NCI-H2029 (cell line): Measurements from ENCODE around the gene PLXNA4.

ENCODE experiments used
- DNase-seq: peaks from one replicate; lab custom pipeline; 2025; lab: John Stamatoyannopoulos, UW

The PLXNA4 gene

DNA sequence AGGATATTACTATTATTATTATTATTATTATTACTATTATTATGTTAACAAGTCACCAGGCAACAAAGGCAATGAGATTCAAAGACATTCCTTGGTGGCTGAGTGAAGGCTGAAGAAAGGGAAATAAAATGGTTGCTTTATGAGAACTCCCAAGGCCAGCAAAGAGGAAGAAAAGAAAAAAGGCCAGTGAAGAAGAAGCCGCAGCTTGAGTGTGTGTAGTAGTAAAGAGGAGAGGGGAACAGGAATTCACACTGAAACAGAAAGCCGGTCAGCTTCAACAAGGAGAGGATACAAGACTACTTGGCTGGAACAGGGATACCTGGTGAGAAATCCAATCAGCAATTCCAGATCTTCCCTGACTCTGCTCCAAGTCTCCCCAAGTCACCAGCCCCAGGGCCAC, 42.4 kb downstream of the PLXNA4 start:
- DNase-seq: no peak

DNA sequence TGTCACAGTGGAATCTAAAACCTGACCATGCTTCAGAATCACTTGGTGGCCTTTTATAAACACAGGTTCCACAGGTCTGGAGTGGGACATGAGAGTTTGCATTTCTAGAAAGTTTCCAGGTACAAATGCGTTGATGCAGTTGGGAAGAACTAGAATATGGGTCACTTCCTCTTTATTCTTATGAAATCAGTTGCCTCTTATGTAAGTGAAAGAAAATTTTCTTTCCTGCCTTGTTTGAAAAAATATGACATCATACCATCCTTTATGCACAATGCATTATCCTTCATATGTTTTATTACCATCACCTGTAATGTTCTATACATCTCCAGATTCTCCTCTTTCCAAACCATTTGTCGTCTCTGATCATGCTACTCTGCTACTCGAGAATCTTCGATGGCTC, 44.0 kb downstream of the PLXNA4 start:
- no peak for DNase-seq

DNA sequence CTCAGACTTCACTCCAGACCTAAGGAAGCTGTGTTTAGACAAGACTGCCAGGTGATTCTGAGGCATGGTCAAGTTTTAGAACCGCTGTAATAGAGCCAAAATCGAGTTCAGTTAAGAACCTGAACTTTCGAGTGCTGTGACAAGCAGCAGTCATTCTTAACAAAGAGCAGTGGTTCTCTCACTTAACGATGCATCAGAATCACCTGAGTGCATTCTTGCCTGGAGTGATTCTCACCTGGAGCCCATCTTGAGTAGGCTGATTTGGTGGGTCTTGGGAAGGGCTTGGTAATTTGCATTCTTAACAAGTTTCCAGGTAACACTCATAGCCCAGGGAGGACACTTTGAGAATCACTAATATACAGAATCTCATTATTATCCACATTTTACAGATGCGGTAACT, 44.7 kb downstream of the PLXNA4 start:
- DNase-seq: no peak

- DNase-seq: no peak
Measured at GRCh38 chr7:132528695-132529094, 47.6 kb downstream of the PLXNA4 start.

DNA sequence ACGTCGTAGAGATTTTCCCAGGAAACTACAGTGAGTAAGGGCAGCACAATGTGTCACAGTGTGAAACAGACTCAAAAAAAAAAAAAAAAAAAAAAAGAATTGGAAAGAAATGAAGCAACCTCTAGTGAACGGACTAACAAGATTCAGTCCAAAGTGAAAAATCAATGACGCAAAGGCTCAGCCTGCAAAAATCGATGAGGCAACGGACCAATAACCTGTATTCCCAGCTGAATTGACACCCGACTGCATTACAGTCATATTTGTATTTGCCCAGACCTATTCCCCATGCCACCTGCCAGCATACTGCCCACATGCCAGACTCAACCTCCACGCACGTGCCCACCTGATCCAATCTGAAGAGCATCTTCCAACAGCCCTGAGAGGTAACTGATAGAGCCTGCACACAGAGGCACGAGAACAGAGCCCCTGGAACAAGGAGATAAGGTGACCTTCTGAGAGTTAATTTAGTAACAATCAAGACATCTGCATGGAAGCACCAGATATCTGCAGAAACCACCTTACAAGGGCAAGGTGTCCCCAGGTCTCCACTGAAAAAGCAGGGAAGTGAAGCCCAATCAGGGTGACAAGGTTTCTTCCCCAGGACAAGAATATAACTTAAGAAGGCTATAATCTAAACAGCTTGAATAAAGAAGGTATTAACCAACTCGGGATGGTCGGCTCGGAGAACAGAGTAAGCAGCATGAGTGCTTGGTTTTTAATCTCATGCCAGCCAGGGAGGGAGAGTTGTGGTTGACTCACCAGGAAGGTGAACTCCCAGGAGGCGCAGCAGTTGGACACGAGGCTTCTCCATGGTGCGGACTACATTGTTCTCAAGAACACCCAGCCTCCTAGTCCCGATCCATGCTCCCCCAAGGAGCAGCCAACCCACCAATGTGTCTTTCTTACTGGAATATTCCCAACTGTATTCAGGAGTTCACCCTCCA, 48.5 kb downstream of the PLXNA4 start:
- DNase-seq: no peak

DNA sequence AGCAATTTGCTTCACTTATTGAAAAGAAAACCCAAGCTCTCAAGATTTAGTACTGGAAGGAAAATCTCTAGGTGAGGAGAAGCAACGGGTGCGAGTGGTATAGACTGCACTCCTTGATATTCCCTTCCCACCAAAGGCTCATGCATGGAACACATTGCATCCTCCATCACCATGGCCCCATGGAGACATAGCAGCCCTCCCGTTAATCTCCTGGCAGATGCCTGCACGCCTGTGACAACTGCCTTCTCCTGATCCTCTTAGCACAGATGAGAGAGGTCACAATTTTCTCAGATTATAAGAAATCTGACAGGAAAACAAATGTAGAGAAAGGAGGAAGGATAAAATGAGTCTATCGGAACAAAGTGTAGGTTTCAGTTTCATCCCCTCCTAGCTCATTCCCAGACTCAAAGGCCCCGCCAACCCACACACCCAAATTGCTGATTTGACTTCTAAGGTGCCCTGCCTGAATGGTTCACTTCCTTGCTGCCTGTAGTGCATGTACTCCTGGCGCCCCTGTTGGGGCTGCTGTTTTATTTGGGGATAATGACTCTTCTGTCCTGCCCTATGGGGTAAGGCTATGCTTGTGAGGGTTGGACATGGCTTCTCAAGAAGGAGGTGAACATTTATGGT, 50.0 kb downstream of the PLXNA4 start:
- DNase-seq: no peak

DNA sequence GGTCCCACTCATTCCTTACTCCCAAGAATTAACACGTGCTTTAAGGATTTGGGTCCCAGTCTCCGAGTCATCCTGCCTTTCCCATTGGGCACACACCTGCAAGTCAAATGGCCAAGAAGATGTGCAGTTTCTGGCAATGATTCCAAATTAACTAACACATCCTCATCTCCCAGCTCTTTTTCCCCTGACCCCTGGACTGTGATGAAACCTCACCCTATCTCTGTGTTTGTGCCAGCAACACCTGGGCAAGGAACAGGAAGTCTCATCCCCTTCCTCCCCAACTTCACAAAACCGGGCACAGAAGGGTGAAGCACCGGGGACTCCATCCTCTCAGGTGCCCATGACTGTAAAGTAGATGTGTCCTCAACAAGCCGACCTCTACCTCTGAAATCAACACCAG, 54.8 kb downstream of the PLXNA4 start:
- no peak for DNase-seq

DNA sequence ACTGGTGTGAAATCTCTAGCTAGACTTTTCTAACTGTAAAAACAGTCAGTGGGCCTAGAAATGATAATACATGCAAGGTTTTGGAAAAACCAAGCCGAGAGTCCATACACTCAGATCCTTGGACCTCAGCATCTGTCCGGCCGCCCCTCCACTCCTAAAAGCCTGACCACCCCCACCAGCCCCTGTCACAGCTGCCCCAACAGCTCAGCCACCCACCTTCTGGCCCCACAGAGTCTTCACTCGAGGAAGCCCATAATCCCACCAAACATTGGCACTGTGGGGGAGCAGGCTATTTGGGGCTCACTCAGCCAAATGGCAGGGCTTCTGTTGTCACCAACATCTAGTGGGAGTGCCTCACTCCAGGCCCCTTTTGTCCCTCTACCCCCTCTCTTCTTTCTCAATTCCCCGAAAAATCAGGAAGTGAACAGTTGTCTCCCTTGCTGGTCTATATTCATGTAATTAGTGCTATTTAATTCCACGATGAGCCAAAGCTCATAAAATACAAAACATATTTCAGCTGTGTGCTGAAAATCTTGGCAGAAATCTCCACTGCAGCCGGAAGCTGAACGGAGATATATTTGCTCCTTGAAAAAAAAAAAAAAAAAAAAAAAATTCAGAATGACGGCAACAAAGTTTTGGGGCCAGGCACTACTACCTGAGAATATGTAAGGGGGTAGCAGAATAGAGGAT, 55.5 kb downstream of the PLXNA4 start:
- no peak for DNase-seq

- no peak for DNase-seq
Measured at GRCh38 chr7:132519936-132520335, 56.3 kb downstream of the PLXNA4 start.

DNA sequence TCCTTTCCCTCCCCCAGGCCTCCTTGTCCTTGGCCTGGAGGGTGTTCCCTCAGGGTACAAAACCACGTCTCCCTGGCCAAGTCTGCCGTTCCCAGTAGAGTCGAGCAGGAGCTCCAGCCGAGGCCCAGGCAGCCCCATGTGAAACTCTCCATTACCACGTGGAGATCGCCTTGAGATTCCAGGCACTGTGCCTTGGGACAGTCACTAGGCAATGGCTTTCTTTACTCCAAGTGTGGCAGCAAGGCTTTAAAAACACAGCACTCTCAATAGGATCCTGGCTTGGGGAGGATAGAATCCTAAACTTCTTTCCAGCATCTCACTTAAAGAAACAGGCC, 57.5 kb downstream of the PLXNA4 start:
- no peak for DNase-seq

DNA sequence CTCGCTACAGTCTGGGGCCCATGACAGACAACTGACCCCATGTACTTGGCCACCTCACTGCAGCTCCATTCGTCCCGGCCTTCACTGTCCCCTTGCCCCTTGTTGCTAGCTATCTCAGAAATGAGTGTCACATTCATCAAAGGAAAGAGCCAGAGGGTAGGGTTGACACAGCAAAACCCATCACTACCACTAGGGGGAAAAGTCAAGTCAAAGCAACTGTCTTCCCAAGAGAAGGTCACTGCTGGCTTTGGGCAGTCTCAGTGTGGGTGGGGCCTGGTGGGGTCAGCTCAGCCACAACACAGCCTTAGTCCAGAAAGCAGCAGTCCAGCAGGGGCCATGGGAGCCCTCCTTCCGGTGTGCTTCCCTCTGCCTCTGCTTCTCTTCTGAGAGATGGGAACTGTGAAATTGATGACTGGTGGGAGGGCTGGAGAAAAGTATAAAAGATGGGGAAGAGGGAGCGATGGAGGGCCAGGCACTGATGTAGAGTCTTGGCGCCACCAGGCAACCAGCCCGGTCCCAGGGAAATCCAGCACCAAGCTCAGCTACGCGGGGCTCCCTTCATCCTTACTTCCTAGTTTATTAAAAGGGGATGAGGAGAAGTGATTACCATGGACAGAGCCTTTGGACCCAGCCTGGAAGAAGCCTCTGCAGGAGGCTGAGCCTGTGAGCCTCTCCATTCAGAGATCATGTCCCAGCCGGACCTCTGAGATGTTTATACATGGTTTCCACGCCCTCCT, 58.0 kb downstream of the PLXNA4 start:
- no peak for DNase-seq

DNA sequence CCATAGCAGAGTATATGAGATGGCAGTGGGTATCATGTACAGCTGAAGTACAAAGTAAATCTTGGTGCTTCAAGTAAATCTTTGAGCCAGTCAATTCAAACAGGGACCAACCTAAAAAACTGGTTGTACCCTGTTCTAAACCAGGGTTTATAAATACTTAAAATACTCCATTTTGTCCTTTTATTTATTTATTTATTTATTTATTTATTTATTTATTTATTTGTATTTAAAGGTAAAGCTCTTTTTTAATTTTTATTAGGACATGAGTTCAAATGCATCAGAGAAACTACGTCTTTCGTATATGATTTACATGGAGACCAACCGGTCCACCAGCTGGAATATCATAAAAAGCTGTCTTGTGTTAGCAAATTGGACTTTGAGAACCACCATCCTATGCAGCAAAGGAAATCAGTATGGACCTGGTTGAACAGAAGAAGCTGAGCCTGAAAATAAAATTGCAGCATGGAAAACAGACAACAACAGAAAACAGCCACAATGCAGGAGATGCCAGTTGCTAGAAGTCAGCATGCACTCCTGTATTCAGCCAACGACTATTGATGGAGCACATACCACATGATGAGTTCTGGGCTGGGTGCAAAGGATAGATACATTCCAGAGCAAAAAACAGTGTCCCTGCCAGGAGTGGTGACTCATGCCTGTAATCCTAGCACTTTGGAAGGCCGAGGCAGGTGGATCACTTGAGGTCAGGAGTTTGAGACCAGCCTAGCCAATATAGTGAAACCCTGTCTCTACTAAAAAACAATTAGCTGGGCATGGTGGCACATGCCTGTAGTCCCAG, 60.0 kb downstream of the PLXNA4 start:
- DNase-seq: no peak

GRCh38 chr7:132515181-132515580, 61.1 kb downstream of the PLXNA4 start:
- no peak for DNase-seq

DNA sequence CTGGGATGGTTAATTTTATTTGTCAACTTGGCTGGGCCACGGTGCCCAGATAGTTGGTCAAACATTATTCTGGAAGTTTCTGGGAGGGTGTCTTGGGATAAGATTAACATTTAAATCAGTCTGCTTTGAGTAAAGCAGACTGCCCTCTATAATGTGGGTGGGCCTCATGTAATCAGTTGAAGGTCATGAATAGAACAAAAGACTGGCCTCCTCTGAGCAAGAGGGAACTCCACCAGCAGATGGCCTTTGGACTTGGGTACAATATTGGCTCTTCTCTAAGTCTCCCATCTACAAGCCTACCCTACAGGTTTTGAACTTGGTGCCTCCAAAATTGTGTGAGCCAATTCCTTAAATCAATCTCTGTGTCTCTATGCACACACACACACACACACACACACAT, 61.8 kb downstream of the PLXNA4 start:
- no peak for DNase-seq

GRCh38 chr7:132511921-132512320, 64.3 kb downstream of the PLXNA4 start:
- DNase-seq: no peak

DNA sequence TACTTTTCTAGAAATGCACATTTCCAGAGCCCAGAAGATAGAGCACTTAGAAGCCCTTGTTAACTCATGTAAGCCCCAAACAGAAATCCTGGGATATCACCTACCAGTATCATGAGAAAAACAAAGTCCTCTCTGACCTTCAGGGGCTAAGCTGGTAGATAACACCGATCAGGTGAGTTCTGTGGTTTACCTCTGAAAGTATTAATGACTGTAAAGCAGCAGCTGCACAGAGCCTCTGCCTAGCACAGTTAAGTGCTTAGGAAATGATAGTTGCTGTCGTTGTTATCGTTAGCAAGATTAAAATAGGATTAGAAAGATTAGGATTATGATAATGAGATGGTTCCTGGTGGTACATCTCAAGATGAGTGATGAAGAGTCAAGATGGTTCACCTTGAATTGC, 64.9 kb downstream of the PLXNA4 start:
- DNase-seq: no peak

- no peak for DNase-seq
Measured at GRCh38 chr7:132509643-132510042, 66.6 kb downstream of the PLXNA4 start.

GRCh38 chr7:132508724-132509353, 67.4 kb downstream of the PLXNA4 start:
- no peak for DNase-seq

DNA sequence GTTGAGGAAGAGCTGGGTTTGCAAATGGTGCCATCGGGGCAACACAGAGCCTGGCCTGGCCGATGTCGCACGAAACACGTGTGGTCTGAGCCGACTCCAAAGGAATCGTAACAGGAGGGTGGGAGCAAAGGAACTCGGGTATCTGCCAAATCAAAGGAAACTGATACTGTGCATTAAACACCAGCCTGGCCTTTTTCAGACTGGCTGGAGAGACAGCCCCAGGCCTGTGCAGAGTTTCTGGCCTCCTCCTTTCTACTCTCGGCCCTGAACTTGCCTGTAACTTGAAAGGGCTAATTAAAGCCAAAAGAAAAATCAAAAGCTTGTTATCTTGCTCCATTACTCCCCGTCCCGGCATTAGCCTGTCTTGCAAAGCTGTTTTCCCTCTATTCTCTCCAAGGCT, 71.4 kb downstream of the PLXNA4 start:
- DNase-seq: no peak

- no peak for DNase-seq
Measured at GRCh38 chr7:132504071-132504470, 72.2 kb downstream of the PLXNA4 start.

DNA sequence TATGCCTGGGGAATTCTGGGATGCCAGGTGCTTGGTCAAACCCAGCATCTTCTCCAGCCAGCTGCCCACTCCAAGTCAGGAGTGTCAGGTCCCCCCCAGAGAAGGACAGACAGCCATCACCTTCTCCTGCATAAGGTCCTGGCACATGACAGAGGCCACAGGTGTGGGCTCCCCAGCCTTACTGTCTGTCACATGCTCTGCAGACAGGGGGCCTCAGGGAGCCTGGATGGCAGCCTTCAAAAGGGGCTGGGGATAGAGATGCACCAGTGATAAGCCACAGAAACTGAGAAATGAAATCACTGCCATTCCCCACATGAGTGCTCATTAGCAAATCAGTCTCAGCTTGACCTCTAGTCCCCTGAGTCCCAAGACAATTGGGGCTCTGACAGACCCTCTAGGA, 72.9 kb downstream of the PLXNA4 start:
- no peak for DNase-seq
